ENCODE data around the gene UBN2.
A peak's percentile ranks its signal among the peaks of the same experiment; 100 is the strongest.
"Not testable (repeated sequence)": the region's sequence is repeated elsewhere in the genome, so short reads cannot be mapped to it uniquely, and the experiment has no call there.

Gene UBN2

GRCh38 chr7:139192014-139192706 lies 38.9 kb upstream of the UBN2 start:
- TF ChIP-seq CTCF (IDR thresholded peaks at IDR 0.05; ENCODE audit: control insufficient read depth, extremely low read depth, insufficient read depth) = no peak
- peak; percentile 18 for DNase-seq (ENCODE audit: low read depth)
- H3K4me3 ChIP-seq (ENCODE audit: low read depth, low read length) = no peak overlapping the region

GRCh38 chr7:139200382-139200781 lies 30.7 kb upstream of the UBN2 start:
- no peak for TF ChIP-seq CTCF (IDR thresholded peaks at IDR 0.05; ENCODE audit: control insufficient read depth, extremely low read depth, insufficient read depth)

GRCh38 chr7:139203992-139204391 lies 27.0 kb upstream of the UBN2 start:
- H3K4me3 ChIP-seq (ENCODE audit: low read depth, low read length) = no peak overlapping the region
- TF ChIP-seq CTCF (IDR thresholded peaks at IDR 0.05; ENCODE audit: control insufficient read depth, extremely low read depth, insufficient read depth) = no peak
- DNase-seq (ENCODE audit: low read depth) = no peak

More at GRCh38 chr7:139200382-139200781, 30.7 kb upstream of the UBN2 start:
- no peak overlapping the region for H3K4me3 ChIP-seq (ENCODE audit: low read depth, low read length)
- no peak for DNase-seq (ENCODE audit: low read depth)

- TF ChIP-seq CTCF (IDR thresholded peaks at IDR 0.05; ENCODE audit: control insufficient read depth, extremely low read depth, insufficient read depth) = no peak
- H3K4me3 ChIP-seq (ENCODE audit: low read depth, low read length) = no peak overlapping the region
- DNase-seq (ENCODE audit: low read depth) = no peak
Observed at GRCh38 chr7:139205843-139206242, 25.2 kb upstream of the UBN2 start.

GRCh38 chr7:139212133-139212532 lies 18.9 kb upstream of the UBN2 start:
- no peak for TF ChIP-seq CTCF (IDR thresholded peaks at IDR 0.05; ENCODE audit: control insufficient read depth, extremely low read depth, insufficient read depth)
- H3K4me3 ChIP-seq (ENCODE audit: low read depth, low read length) = no peak overlapping the region
- DNase-seq (ENCODE audit: low read depth) = no peak

GRCh38 chr7:139213489-139213888 lies 17.5 kb upstream of the UBN2 start:
- not testable (repeated sequence) for DNase-seq (ENCODE audit: low read depth); H3K4me3 ChIP-seq (ENCODE audit: low read depth, low read length)

- H3K4me3 ChIP-seq (ENCODE audit: low read depth, low read length) = no peak overlapping the region
- no peak for DNase-seq (ENCODE audit: low read depth)
- no peak for TF ChIP-seq CTCF (IDR thresholded peaks at IDR 0.05; ENCODE audit: control insufficient read depth, extremely low read depth, insufficient read depth)
Observed at GRCh38 chr7:139218173-139218572, 12.9 kb upstream of the UBN2 start.

Data from LNCaP clone FGC (cell line).